HG02642 (cell line): ENCODE results near the gene DRGX.
A peak's percentile ranks its signal among the peaks of the same experiment; 100 is the strongest.

ENCODE experiments used
- ATAC-seq: cut with Tn5 transposase; IDR thresholded peaks from one replicate; pipeline ENCODE4 v1.9.1; 2021; ENCODE audit warnings: mild to moderate bottlenecking; ENCODE audit not compliant: unreplicated experiment, poor library complexity

The DRGX gene

DNA sequence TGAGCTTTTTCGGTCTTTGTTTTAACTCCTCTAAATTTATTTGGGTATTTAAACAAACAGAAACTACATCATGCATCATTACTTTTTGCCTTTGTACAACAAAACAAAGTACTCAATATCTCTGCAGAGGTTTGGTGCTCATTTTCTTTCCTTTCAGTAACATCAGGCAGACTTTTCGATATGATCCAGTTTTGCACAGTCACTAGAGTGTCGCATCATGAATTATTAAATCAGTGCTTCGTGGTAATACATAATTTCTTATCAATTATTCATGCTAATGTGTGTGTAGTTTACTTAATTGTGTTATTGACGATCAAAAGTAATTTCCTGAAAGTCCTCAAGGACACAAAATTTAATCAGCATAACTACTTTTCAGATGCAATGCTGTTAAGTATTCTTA, 31.8 kb downstream of the DRGX start:
- no peak for ATAC-seq

DNA sequence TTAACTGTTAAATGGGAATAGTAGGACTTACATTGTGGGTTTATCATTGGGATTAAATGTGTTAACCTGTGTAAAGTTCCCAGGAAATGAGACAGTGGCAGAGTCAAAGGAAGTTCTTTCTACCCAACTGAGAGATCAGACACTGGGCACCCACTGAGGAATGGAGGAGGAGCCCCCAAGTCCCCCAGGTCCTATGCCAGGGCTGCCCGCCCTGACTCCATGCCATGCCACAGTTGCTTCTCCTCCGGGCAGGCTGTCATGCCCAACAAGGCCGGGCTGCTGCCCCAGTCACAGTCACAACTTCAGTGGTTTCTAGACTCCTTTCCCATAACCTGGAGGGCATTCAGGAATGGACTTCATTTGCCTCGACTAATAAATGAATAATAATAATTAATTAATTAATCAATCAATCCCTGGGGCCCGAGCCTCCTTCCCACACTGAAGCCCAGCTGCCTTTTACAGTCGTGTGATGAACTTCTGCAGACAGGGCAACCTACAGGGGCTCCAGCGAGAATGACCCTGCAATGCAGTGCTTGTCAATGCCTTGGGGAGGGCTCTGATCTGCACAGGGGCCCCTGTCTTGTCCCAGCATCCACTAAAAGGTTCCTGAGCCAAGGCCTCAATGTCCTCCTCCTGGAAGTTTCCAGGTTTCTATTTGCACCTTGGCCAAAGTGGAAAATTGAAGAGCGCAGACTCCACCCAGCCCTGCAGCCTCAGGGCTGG, 32.4 kb downstream of the DRGX start:
- ATAC-seq, result no peak

DNA sequence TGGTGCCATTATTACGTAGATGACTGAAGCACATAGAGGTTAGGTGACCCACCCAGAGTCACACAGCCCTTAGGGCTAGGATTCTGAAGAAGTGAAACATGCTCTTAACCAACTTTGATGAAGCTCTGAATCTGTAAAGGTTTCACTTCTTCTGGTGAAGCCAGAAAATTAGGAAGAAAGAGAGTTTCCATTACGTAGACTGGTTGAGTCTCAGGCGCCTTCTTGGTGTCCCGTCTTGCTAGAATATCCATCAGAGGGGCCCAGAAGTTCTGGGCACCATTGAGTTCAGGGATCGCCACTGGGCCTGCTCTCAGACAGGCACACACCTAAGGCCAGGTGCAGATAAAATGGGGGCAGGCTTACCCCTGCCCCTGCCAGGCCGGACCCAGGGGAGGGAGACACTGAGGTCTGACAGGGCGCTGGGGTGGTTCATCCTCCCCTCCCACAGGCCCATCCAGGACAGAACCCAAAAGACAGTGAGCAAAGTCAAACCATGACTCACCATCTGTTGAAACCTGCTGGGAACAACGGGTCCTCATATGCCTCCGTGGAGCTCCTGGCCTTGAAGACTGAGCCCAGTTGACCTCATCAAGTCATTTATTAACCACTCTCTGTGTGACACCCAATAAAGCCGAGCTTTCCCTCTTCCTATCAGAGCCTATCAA, 33.2 kb downstream of the DRGX start:
- ATAC-seq, result peak; percentile 84

DNA sequence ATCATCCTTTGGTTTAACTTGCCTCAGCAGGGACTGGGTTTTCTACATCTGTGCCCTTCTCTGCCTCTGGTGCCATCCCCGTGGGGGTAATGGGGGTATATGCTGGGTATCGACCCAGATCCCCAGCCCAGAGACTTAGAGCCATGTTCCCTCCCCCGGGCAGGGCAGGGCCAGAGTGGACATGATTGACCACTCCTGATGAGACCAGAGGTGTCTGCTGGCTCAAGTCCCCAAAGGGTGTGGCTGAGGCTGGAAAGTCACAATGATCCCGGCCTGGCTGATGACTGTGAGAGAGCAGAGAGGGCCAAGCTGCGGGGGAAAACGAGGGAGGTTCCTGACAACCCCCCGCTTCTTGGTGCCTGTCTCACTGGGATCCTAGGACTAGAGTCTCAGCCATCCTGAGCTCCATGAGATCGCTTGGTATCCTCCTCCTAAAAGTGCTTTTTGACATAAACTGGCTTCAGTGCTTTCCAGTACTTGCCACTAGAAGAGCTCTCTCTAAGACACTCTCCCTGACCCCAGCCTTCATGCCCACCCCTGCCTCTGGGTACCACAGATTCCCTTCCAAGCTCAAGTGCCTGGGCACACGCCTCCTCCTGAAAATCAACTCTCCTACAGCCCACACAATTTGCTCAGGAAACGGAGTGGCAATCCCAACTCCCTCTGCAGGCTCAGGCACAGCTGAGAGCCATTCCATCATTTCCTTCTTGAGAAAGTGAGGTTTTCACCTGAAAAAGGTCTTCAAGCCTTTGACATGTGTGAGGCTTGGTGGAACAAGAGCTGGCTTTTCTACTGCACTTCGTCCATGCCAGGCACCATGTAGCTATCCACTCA, 33.9 kb downstream of the DRGX start:
- ATAC-seq, result no peak

DNA sequence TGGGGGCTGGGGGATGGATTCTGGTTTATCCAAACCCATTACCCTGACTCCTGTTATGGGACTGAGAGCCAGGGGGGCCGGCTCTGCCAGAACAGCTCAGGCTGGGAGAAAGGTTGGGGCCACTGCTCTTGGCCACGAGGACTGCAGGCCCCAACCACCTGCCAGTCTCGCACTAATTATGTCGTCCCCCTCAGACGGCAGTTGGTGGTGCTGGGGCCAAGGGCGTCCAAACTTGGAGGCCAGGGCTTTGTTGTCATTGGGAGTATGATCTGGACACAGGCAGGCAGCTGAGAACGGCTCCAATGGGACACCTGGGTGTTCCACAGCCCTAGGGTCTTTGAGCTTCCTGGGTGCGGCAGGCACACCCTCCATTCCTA, 34.7 kb downstream of the DRGX start:
- ATAC-seq, result no peak

DNA sequence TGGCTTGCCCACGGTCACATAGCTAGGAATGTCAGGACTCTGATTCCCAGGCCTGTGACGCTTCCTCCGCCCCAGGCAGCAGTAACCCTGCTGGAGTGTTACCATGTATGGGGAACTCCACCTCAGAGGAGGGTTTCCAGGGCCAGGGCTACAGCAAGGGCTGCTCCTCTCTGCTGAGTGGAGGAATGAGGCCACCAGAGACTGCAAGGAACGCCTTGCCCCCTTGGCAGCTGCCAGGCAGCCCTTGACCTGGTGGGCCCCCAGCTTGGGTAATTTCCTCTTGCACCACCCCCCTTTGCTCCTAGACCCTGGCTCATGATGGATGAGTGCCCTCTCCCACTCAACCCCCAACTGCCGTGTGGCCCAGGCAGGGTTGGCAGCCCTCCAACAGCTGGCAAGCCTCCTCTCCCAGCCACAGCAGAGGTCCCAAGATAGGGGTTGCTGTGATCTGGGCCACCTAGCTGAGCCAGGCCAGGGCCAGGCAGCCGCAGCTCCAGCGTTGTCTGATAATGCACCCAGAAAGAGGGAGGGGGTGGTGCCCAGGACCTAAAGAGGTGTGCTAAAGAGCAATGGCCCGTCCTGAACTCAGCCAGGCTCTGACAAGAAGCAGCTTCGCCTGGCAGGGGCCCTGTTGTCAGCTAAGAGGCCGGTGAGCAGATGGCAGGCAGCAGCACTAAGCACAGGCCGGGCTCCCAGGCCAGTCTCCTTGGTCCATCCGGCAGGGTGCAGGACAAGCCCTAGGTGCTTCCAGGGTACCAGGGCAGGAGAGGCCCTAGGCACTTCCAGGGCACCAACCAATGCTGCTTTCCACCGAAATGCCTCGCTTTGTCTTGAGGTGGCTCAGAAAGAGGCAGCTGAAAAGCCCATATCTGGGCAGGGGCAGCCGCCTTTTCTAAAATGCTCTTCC, 35.4 kb downstream of the DRGX start:
- no peak for ATAC-seq

DNA sequence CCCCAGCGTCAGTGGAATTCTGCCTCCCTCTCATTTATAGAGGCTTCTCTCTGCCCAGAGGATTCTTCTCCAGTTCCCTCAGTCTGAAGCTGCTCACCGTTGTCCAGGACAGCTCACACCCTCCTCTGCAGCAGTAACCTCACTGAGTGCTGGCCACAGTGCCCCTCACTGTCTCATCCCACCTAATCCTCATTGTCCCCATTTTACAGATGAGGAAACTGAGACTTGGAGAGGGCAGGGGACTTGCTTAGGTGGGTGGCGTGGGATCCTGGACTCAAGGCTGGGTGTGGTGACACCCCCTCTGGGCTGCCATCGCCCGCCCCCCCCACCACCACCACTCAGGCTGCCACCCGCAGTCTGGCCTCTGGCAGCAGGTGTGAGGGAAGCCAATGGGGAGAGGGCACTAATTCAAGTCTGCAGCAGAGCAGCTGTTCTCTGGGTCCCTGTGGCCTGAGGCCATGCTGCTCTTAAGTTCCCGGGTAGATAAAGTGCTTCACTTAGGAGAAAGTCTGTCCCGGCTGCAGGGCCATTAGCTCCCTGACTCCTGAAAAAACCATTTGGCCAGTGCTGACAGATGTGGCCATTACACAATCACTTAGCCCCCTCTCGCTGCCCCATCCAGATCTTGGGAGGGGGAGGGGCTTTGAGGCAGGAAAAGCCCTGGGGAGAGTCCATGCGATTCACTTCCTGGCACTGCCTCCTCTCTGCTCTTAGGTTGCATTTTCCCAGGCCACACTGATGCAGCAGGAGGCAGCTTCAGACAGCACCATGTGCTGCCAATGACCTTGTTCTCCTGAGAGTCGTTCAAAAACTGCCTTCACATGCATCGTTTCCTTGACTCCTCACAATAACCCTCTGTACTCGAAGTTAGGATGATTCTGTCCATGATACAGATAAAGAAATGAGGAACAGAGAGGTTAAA, 36.3 kb downstream of the DRGX start:
- no peak for ATAC-seq

DNA sequence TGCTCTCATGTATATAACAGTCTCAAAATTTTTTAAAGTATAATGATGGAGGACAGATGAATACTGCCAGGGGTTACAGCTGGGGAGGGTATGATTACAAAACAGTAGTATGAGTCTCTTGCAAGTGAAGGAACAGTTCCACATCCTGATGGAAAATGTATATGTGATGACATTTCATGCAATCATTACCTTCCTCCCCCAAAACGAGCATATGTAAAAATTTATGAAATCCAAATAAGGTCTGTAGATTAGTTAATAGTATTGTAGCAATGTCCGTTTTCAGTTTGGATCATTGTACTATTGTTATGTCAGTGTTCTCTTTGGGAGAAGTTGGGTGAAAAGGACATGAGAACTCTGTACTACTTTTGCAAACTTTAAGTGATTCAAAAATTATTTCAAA, 38.0 kb downstream of the DRGX start:
- ATAC-seq, result no peak

DNA sequence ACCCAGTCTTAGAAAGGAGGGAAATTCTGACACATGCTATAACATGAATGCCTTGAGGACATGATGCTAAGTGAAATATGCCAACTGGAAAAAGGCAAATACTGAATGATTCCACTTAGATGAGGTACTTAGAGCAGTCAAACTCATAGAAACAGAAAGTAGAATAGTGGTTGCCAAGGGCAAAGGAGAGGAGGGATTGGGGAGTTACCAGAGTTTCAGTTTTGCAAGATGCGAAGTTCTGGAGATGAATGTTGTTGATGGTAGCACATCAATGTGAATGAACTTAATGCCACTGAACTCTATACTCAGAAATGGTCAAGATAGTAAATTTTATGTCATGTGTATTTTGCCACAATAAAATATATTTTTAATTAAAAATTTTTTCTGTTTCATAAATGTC, 38.9 kb downstream of the DRGX start:
- ATAC-seq, result peak; percentile 64

DNA sequence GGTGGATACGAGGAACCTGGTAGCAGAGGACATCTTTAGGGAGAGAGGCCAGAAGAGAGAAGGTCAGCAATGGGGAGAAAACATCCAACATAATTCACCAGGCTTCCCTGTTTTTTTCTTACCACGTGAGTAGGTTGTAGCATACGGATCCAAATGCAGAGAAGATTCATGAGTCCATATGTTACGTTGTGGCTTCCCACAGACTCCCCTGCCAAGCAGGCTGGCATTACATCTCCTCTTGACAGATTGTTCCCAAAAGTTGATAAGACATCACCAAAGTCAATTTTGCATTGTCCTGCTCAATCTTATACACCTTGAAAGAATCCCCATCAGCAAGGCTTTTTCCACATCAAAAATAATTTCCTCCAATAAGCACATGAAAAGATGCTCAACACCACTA, 39.7 kb downstream of the DRGX start:
- no peak for ATAC-seq

DNA sequence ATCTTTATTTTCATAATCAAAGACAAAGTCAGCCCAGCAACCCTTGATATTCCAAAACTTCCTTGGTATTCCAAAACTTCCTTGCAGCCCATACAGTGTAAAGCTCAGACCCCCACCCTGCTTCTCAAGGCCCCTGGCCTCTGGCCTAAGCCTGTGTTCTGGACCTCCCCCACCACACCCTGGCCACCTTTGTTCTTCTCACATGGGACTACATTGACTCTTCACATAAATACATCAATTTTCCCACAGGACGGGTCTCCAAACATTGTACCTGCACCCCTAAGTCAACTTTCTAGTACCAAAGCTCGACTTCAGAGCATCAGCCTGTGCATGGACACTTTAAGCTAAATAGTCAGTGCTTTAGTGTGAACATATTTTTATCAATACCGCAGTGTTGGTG, 40.7 kb downstream of the DRGX start:
- ATAC-seq, result no peak

DNA sequence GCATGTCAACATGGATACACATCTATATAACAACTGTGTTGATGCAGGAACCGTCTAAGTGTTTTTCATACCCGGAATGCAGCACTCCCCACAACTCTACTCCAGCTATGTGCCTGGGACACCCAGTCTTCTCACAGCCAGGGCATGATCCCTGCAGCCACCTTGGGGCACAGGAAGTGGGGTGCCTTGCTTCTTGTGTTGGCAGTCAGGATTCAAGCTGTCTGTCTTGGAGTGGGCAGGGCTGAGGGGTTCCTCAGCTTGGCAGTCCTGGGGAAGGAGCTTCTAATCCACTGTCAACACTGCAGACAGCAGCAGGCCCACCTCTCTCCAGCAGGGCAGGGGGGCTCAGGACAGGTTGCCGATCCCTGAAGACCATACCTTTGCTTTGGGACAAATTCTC, 41.3 kb downstream of the DRGX start:
- ATAC-seq, result no peak

DNA sequence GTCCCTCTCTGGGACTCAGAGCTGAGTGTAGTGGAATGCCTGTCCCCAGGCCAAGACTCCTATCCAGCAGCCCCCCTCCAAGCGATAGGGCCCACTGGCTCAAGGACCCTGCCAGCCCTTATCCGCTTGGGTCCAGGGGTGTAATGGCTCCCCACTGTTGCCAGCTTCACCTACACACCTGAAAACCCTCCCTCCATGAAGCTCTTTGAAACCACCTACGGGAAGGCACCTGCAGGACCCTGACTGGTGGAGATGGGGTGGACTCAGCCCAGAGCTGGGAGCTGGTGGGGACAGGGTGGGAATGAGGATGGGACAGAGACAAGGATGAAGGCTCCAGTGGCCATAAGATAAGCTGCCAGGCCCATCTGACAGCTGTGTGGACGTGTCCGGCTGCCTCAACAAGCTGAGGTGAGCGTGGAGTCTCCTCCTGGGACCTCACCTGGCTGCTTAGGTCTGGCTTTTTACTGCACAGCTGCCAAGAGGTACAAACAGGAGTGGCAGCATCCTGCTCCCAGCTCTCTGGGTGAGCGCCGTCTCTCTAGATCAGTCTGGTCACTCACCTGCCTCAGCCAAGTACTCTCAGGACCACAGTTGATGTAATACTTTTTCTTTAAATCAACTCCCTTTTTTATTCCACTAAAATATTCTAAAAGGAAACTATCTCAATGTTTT, 41.9 kb downstream of the DRGX start:
- ATAC-seq, result no peak

DNA sequence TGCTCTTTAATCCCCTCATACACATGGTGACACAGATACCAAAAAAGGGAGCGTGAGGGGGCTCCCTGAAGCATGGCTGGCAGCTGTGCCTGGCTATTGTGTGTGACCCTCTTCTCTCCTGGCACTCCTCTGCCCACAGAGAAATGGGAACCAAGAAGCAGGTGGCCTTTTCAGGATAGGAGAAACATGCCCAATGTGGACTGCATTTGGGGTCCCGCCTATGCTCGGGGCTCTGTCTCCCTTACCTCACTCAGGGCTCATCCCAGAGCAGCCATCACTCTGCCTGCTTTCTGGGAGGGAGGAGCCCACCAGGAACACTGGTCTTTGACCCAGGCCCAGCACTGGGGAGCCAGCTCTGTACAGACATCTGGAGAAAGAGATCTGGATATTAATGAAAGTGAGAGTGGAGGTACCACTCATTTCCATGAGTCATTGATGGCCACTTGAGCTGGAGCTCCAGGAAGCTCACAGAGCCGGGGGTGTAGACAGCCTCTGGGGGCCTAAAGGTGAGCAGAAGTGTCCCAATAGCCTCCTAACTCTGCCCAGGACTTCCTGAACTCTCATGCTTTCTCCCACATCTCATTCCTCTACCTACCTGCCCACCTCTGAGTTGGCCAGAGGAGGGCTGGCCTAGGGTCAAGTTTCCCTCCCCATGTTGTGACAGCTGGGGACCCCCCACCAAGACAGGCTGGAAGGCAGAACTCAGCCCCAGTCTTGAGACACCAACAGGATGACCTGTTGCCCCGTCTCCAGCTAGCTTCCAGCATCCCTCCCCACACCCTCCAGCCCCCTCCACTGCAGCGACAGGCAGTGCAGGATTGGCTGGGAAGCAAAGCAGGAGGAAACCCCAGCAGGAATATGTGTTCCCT, 42.6 kb downstream of the DRGX start:
- ATAC-seq, result no peak

DNA sequence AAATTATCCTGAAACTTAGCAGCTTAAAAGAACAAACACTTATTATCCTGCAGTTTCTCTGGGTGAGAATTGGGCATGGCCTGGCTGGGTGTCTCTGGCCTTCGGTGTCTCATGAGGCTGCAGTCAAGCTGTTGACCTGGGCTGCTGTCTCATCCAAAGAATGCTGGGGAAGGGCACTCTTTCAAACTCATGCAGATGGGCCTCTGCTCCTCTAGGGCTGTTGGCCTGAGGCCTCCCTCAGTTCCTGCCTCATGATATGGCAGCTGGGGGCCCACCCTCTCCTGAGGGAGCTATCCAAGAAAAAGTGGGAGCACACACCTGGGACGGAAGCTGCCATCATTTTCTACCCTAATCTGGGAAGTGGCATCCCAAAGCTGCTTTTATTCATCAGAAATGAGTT, 43.6 kb downstream of the DRGX start:
- no peak for ATAC-seq

DNA sequence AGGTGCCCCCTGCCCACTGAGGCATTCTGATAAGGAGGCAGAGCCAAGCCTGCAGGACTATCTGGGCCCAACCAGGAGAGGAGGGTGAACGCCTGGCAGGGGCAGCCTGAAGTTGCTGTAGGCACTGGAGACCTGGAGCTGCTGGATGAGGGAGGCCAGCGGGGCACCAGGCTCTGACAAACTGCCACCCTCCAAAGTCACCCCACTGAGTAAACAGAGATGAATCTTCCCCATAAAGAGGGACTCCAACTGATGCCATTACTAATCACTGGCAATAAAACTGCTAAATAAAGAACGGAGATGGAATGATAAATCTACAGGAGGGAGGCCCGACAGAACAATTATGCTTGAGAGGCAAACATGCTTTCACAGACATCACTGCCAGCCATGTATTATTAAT, 44.2 kb downstream of the DRGX start:
- ATAC-seq, result no peak

DNA sequence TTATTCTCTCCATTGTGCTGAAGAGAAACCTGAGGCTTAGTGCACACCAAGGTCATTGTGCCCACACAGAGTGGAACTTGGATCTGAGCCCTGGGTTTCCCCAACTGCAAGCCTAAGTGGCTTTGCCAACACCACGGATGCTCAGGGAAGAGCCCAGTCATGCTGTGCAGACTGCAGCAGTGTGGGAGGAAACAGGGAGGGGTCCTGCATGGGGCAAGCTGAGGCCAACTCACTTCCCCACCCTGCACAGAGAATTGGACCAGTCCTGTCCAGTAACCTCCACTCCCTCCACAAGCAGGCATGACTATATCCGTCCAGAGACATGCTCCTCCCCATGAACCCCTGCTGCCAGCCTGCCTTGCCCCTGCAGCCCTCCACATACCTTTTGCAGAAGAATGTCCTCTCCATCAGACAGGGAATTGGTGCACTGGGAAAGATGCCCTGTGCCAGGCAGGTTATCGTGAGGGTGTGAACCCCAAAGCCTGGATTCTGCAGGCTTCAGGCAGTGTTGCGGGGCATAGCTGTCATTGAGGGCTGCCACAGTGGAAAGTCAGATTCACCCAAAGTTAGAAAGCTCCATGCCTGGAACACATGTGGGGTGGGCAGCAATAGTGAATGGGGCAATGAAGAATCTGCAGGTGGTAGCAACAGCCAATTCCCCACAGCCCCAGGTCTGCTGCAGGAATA, 44.9 kb downstream of the DRGX start:
- ATAC-seq, result no peak
